Skeletal muscle tissue (tissue), 4 donors: Measurements from ENCODE around the gene ITGB5. TPM values are rescaled to one million over a fixed set of nuclear protein-coding genes. Genes with fewer than 3 reads are reported as not detected.

Experiments used
- H3K27ac ChIP-seq: one replicate; pipeline ENCODE4 v1.7.0; 2013; ENCODE audit warnings: mild to moderate bottlenecking, low read depth, low read length, inconsistent platforms
- H3K27me3 ChIP-seq, 3 donors: one replicate each; pipeline ENCODE4 v1.7.0; 2013; ENCODE audit warnings: low read length in 3 of 3; ENCODE audit not compliant: control insufficient read depth in 3 of 3, insufficient read depth in 3 of 3
- H3K36me3 ChIP-seq, 3 donors: one replicate each; pipeline ENCODE4 v1.7.0; 2013; ENCODE audit warnings: low read length in 3 of 3; ENCODE audit not compliant: control insufficient read depth in 3 of 3, insufficient read depth in 3 of 3
- H3K4me1 ChIP-seq, 3 donors: one replicate each; pipeline ENCODE4 v1.7.0; 2013; ENCODE audit warnings: low read length in 3 of 3, mild to moderate bottlenecking in 3 of 3; ENCODE audit not compliant: control insufficient read depth in 3 of 3, insufficient read depth in 3 of 3
- H3K4me3 ChIP-seq, 3 donors: one replicate each; pipeline ENCODE4 v1.7.0; 2013; ENCODE audit warnings: low read length in 3 of 3
- H3K9ac ChIP-seq, 3 donors: one replicate each; pipeline ENCODE4 v1.7.0; 2013; ENCODE audit warnings: low read length in 3 of 3, mild to moderate bottlenecking in 3 of 3, moderate library complexity in 2 of 3, low read depth in 1 of 3
- H3K9me3 ChIP-seq, 3 donors: one replicate each; pipeline ENCODE4 v1.7.0; 2013; ENCODE audit warnings: low read length in 3 of 3; ENCODE audit not compliant: control insufficient read depth in 3 of 3
- total RNA-seq: library from RNA; depleted of rRNA; stranded (reverse); fragments of >200 nt; gene quantifications from one replicate; pipeline ENCODE4 v1.2.3, GENCODE V29; 2014
- donor health status: Osteomylitis.

ITGB5 gene
- total RNA-seq, 1 donor from 2014 or later, result 24.0 TPM

DNA sequence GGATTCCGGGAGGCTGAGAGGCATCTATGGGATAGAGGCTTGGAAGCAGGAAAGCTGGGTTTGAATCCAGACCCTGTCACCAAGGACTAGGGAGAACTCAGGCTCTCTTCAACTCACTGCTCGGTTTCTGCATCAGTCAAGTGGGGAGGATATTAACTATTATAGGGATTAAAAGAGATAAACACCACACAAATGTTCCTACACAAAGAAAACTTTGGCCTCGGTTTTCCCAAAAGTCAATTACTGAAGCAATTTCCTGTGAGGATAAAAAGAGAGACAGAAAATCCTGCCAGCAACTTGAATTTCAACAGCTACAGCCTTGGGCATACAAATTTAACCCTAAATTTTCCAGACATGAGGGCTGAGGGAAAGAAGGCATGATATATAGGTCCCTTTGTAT is 36.0 kb downstream of the ITGB5 start:
- Histone ChIP-seq H3K36me3 (peaks cover 7 to 18% (median 9%) of the 10 kb centered on the region in 3 donors), H3K9me3 (no peaks in the 10 kb centered on the region), H3K27me3 (no peaks in the 10 kb centered on the region), H3K27ac (no peak overlapping the region), H3K4me1 (peaks cover 0 to under 1% (median 0%) of the 10 kb centered on the region in 3 donors), H3K9ac (no peak overlapping the region), H3K4me3 (no peak overlapping the region)

DNA sequence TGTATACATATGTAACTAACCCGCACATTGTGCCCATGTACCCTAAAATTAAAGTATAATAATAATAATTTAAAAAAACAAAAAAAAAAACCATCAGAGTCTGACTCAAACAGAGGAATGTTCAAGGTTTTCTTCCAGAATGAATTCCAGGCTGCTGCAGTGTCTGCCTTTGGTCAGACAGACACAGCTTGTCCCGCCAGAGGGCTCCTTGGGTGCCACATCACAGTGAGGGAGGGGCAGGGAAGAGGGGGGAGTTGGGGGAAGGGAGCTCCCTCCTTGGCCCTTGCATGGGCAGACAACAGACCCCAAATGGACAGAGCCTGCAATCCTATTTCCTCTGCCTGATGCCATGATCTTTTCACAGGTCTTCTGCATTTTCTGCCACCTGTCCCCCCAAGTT is 36.5 kb downstream of the ITGB5 start:
- H3K9ac ChIP-seq, result no peak overlapping the region
- no peaks in the 10 kb centered on the region for H3K27me3 ChIP-seq
- peaks cover 7 to 16% (median 9%) of the 10 kb centered on the region in 3 donors for H3K36me3 ChIP-seq
- no peak overlapping the region for H3K4me3 ChIP-seq
- peaks cover 0 to 3% (median 2%) of the 10 kb centered on the region in 3 donors for H3K4me1 ChIP-seq
- H3K27ac ChIP-seq, result no peak overlapping the region
- H3K9me3 ChIP-seq, result no peaks in the 10 kb centered on the region

DNA sequence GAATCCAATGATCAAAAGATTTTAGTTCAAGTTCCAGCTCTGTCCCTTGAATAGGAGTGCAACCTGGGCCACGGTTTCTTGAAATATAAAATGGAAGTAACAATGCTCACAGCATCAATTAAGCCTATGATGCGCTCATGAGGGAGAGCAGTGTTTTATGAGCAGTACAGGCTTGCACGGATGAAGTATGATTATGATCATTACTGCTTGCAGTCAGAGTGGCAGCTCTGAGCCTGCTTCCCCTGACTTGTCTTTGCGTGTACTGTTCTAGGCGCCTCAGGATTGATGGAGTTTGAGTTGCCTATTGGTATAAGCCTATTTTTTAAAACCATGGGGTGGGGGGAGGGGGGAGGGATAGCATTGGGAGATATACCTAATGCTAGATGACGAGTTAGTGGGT is 37.0 kb downstream of the ITGB5 start:
- Histone ChIP-seq H3K4me3 (no peak overlapping the region), H3K9me3 (no peaks in the 10 kb centered on the region), H3K36me3 (peaks cover 7 to 13% (median 9%) of the 10 kb centered on the region in 3 donors), H3K9ac (no peak overlapping the region), H3K4me1 (peaks cover 0 to 8% (median 5%) of the 10 kb centered on the region in 3 donors), H3K27me3 (no peaks in the 10 kb centered on the region), H3K27ac (no peak overlapping the region)

DNA sequence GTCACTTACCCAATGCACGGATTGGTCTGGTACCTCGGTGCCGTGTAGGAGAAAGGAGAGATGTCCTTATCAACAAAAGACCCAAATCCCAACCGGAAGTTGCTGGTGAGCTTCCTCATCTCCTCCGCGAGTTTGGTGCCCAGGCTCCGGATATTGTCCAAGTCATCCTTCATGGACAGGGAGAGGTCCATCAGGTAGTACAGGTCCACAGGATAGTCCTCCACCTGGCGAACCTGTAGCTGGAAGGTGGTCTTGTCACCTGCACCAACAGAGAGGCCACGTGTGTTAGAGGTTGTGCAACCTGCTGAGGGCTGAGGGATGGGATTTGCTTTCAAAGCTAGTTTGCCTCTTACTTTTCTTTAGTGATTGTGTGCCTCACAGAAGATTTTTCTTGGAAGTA is 38.9 kb downstream of the ITGB5 start:
- Histone ChIP-seq H3K36me3 (peaks cover 5 to 13% (median 9%) of the 10 kb centered on the region in 3 donors), H3K9ac (no peak overlapping the region), H3K27ac (no peak overlapping the region), H3K4me1 (peaks cover 4 to 13% (median 8%) of the 10 kb centered on the region in 3 donors), H3K9me3 (no peaks in the 10 kb centered on the region), H3K27me3 (no peaks in the 10 kb centered on the region), H3K4me3 (no peak overlapping the region)

DNA sequence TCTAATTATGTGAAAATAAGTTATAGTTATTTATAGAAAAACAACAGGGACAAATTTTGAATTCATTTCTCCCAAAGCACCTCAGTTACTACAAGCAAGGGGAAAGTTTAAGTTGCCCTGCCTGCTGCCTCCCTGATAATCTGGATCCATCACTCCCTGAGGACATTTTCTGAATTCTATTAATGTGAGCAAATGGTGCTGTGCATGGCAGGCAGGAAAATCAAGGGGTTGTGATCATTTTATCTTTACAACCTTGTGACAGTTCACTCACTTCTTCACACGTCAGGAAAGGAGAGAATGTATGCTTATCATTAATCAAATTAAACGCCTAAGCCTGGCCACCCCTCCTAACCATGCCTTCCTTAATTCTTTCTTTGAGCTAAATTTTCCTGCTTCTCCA is 39.3 kb downstream of the ITGB5 start:
- peaks cover 8 to 17% (median 12%) of the 10 kb centered on the region in 3 donors for H3K4me1 ChIP-seq
- H3K27ac ChIP-seq, result no peak overlapping the region
- no peaks in the 10 kb centered on the region for H3K9me3 ChIP-seq
- H3K4me3 ChIP-seq, result no peak overlapping the region
- H3K36me3 ChIP-seq, result peaks cover 5 to 13% (median 9%) of the 10 kb centered on the region in 3 donors
- H3K27me3 ChIP-seq, result no peaks in the 10 kb centered on the region
- no peak overlapping the region for H3K9ac ChIP-seq

DNA sequence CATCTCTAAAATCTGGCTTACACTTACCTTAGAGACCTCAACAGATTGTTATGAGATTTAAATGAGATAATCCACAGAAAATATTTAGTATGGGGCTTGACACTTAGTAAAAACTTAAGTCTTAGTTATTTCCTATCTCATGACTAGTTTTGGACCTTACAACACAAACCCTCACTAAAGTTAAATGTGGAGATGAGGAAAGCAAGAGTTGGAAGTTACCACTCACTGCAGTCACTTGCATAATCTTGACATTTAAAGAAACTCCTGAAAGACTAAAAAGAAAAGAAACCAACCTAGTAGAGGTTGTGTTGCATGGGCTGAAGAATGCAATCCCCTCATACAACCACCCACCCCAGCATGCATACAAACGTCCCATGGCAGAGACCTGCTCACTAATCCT is 40.1 kb downstream of the ITGB5 start:
- H3K9ac ChIP-seq, result no peak overlapping the region
- no peak overlapping the region for H3K4me3 ChIP-seq
- no peaks in the 10 kb centered on the region for H3K9me3 ChIP-seq
- peaks cover 5 to 14% (median 9%) of the 10 kb centered on the region in 3 donors for H3K36me3 ChIP-seq
- no peaks in the 10 kb centered on the region for H3K27me3 ChIP-seq
- H3K27ac ChIP-seq, result no peak overlapping the region
- H3K4me1 ChIP-seq, result peaks cover 11 to 23% (median 16%) of the 10 kb centered on the region in 3 donors

DNA sequence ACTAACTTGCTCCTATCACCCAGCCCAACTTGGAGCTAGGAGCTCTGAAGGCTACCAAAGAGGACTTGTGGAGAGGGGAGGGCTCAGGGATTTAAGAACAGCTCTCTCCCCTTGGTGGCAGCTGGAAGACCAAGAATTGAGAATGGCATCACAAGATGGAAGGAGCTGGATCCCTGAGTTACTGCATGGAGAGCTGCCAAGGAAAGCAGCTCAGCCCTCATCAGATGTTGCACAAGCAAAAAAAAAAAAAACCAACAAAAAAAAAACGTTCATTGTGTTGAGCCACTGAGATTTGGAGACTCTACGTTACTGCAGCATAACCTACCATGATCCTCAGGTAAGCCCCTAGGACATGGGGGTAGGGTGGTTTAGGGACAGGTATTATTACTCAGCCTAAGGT is 41.0 kb downstream of the ITGB5 start:
- Histone ChIP-seq H3K9ac (no peak overlapping the region), H3K4me3 (no peak overlapping the region), H3K4me1 (peaks cover 11 to 23% (median 16%) of the 10 kb centered on the region in 3 donors), H3K36me3 (peaks cover 5 to 21% (median 12%) of the 10 kb centered on the region in 3 donors), H3K9me3 (no peaks in the 10 kb centered on the region), H3K27ac (peak overlapping the region; percentile 41), H3K27me3 (no peaks in the 10 kb centered on the region)

DNA sequence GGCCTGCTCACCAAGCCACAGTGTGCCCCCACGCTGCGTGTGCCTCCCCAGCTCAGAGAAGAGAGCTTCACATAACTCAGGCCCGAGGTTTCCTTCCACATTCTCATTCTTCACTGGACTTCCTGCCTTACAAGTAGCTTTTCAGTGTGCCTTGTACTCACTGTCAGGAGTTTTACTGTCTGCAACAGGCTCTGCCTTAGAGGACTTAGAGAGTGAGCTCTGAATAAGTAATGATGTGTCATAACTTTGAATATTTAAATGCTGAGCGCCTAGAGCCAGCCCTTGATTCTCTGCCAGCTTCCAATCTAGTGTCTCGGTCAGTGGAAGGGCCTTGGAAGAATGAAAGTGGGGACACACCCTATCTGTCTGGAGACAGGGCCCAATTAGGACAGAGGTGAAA is 41.8 kb downstream of the ITGB5 start:
- H3K4me1 ChIP-seq, result peaks cover 11 to 26% (median 16%) of the 10 kb centered on the region in 3 donors
- peaks cover 5 to 24% (median 12%) of the 10 kb centered on the region in 3 donors for H3K36me3 ChIP-seq
- H3K4me3 ChIP-seq, result no peak overlapping the region
- peak overlapping the region; percentile 41 for H3K27ac ChIP-seq
- peak overlapping the region in 1 of 3 donors; percentile 12 for H3K9ac ChIP-seq
- H3K9me3 ChIP-seq, result no peaks in the 10 kb centered on the region
- no peaks in the 10 kb centered on the region for H3K27me3 ChIP-seq

DNA sequence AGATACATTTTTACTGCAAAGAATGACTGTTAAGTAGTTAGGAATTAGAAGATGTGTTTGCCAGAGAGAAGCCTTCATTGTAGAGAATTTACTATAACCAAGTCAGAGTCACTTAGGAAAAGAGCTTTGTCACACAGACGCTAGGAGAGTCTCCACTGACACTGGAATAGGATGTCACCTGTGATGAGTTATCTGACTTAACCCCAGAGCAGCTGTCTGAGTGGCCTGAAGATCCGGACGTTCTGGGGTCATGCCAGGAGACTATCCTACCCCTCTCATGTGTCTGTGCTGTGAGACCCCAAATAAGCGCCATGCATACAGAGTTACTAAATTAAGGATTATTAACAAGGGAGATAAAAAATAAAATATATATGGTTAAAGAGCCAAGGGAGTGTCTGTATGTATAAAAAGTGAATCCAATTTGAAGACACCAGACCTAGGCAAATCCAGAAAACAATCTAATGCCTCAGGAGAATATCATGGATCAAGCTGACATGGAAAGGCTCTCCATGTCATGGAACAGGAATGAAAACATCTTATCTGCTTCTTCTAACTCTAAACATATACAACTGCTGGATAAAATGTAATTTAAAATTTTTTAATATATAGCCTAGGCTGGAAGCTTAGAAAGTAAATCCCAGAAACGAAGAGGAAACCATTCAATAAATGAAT is 43.5 kb downstream of the ITGB5 start:
- H3K27ac ChIP-seq, result peak overlapping the region; percentile 3
- H3K36me3 ChIP-seq, result peaks cover 5 to 24% (median 12%) of the 10 kb centered on the region in 3 donors
- H3K27me3 ChIP-seq, result no peaks in the 10 kb centered on the region
- peak overlapping the region in 1 of 3 donors; percentile 35 for H3K9ac ChIP-seq
- H3K4me1 ChIP-seq, result peaks cover 11 to 26% (median 19%) of the 10 kb centered on the region in 3 donors
- H3K4me3 ChIP-seq, result no peak overlapping the region
- no peaks in the 10 kb centered on the region for H3K9me3 ChIP-seq

DNA sequence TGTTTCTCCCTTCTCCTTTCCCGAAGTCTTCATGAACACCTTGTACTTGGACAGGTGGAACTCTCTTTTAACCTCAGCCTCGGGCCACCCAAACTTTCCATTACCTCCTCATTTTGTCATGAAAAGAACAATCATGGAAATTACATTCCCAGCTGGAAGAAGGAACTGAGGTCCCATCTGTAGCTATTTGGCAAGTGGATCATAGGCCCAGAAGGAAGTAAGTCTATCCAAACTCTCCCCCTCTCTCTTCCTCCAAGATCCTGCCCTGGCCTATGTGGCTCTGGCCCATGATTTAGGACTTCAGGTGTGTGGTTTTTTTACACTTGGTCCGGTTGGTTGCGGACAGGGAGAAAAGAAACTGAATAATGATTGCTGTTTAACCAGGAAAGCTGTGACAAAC is 44.1 kb downstream of the ITGB5 start:
- H3K27me3 ChIP-seq, result no peaks in the 10 kb centered on the region
- peak overlapping the region; percentile 3 for H3K27ac ChIP-seq

More for the DNA sequence above, 44.1 kb downstream of the ITGB5 start:
- peak overlapping the region in 1 of 3 donors; percentile 35 for H3K9ac ChIP-seq
- no peak overlapping the region for H3K4me3 ChIP-seq
- no peaks in the 10 kb centered on the region for H3K9me3 ChIP-seq
- H3K36me3 ChIP-seq, result peaks cover 0 to 20% (median 7%) of the 10 kb centered on the region in 3 donors
- peaks cover 11 to 26% (median 19%) of the 10 kb centered on the region in 3 donors for H3K4me1 ChIP-seq
